Spleen (tissue), 7 donors: ENCODE results near the gene TDRD9.

ENCODE experiments used
- CTCF ChIP-seq, 11 experiments: fragments of 200-600 bp in 7 of 11; fragments of 450-650 bp in 4 of 11; sonication (generic) in 4 of 11; IDR thresholded peaks in 8 of 11; conservative IDR thresholded peaks in 3 of 11; 1 replicate in 7 of 11; 2 replicates in 4 of 11; pipeline versions ENCODE4 v1.4.0 to v1.8.0; 2016 to 2021; ENCODE audit warnings: antibody characterized with exemption in 11 of 11, inconsistent platforms in 4 of 11, mild to moderate bottlenecking in 1 of 11
- POLR2A ChIP-seq, 3 donors: fragments of 450-650 bp; IDR thresholded peaks; one replicate each; pipeline ENCODE4 v1.5.1; 2017; ENCODE audit warnings: antibody characterized with exemption in 3 of 3, mild to moderate bottlenecking in 1 of 3
- donor health status: DM: no; HTN: no; CAD: no; lungs with moderate emphysema.
- donor health status: DM: no; HTN: no; CAD: no.
- donor health status: DM: no; HTN: no; CAD: no.

GRCh38 chr14:103932791-103933490, 4.7 kb downstream of the TDRD9 start:
- no peak for TF ChIP-seq CTCF (IDR thresholded peaks at IDR 0.05 in 8 of 11, conservative IDR thresholded peaks at IDR 0.05 in 3 of 11)
- TF ChIP-seq POLR2A (IDR thresholded peaks at IDR 0.05) = no peak
